ENCODE data around the gene HPS1.

Gene HPS1

DNA sequence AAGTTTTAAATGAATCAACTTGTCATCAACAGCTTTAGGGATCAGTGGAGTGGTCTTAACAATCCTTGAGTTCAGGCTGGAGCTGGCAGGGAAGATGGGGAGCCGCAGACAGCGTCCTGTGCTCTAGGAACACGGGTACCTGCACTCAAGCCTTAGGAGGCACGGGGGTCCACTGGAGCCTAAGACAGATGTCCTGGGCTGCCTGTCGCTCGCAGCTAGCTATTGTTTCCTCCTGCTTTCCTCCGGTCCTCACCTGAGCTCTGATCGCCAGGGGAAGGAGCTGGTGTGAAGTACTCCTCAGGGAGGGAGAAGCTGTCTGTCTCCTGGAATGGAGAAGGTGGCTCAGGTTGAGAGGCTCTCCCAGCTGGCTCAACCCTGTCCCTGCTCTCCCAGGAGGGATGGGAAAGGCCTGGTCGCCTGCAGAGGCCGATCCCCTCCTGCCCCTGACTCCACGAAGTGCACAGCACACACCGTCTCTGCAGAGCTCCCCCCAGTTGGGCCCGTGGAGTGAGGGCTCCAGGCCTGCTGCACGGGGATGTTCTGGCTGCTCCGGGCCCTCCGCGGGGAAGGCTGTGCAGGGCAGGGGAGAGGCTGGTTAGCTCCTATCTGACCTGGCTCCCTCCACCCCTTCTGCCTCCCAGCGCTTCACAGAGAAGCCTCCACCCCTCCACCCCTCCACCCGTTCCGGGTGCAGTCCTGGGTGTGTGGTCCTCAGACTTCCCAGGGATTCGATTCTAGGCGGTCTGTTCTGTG is 17.2 kb downstream of the HPS1 start:
- Histone ChIP-seq H3K4me3 (ENCODE audit: low read depth in 1 of 2, low read length in 2 of 2) (no peak overlapping the region), H3K4me1 (ENCODE audit: control insufficient read depth in 1 of 2, insufficient read depth in 2 of 2, low read length in 2 of 2) (no peaks in the 10 kb centered on the region), H3K9me3 (ENCODE audit: control insufficient read depth in 1 of 2, low read length in 2 of 2) (peaks cover 0 to 9% of the 10 kb centered on the region in 2 donors), H3K27ac (ENCODE audit: low read length) (no peak overlapping the region), H3K36me3 (ENCODE audit: control insufficient read depth in 1 of 2, insufficient read depth in 2 of 2, low read length in 2 of 2) (peaks cover 37 to 78% of the 10 kb centered on the region in 2 donors), H3K27me3 (ENCODE audit: low read depth, low read length) (no peaks in the 10 kb centered on the region)

DNA sequence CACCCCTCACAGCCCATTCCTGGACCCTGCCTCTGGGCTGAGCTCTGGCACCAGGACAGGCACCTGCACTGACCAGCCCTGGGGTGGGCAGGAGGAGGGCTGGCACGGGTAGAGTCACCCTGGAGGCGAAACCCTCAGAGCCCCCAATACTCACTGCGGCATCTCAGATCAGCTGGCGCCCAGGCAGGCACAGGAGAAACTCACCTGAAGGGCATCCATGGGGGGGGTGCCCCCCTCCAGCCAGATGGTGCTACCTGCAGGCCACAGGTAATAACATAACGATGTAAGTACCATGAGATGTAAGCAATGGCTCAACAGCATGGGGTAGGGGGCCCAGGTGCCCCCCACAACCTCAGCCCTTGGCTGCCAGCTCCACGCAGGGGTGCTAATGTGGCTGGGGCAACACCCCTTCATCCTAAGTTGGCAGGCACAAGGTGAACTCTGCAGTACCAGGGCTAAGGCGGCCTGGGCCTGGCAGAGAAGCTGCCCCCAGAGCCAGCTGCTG is 19.7 kb downstream of the HPS1 start:
- H3K9me3 ChIP-seq (ENCODE audit: control insufficient read depth in 1 of 2, low read length in 2 of 2), result peaks cover 0 to 1% of the 10 kb centered on the region in 2 donors
- H3K4me1 ChIP-seq (ENCODE audit: control insufficient read depth in 1 of 2, insufficient read depth in 2 of 2, low read length in 2 of 2), result no peaks in the 10 kb centered on the region
- H3K27me3 ChIP-seq (ENCODE audit: low read depth, low read length), result no peaks in the 10 kb centered on the region
- H3K36me3 ChIP-seq (ENCODE audit: control insufficient read depth in 1 of 2, insufficient read depth in 2 of 2, low read length in 2 of 2), result peaks cover 38 to 72% of the 10 kb centered on the region in 2 donors
- no peak overlapping the region for H3K4me3 ChIP-seq (ENCODE audit: low read depth in 1 of 2, low read length in 2 of 2)
- no peak overlapping the region for H3K27ac ChIP-seq (ENCODE audit: low read length)

DNA sequence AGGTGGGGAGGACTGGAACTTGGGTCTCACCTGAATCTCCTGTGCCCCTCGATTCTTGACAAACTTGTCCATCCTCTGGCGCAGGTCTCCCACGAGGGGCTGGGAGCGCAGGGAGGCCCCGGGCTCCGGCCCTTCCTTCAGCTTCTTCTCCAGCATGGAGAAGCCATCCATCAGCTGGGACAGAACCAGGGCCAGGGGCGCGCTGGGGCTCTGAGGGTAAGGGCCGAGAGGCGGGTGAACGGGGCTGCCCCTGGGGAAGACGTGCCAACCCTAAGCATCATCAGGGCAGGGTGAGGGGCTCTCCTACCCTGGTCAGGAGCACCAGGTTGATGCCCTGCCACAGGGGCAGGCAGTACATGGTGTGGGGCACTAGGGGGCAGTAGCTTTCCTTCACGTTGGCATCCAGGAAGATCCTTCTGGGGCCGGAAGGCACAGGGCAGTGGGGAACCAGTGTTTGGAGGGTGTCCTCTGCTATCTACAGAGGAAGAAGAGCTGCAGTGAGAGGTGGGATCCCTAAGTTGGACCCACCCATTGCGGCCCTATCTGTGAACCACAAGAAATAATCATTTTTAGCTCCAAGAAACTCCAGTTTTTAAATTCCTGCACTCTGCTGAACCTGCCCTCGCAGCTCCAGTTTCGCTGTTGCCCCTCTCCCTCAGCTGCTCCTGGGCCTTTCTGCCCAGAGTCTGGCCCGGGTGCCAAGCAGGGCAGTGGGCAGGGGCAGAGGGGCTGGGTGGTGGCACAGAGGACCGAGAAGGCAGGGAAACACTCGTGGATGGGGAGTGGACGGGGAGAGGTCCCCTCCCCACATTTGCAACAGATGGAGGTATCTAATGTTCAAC is 21.0 kb downstream of the HPS1 start:
- Histone ChIP-seq H3K27ac (ENCODE audit: low read length) (no peak overlapping the region), H3K9me3 (ENCODE audit: control insufficient read depth in 1 of 2, low read length in 2 of 2) (no peaks in the 10 kb centered on the region), H3K36me3 (ENCODE audit: control insufficient read depth in 1 of 2, insufficient read depth in 2 of 2, low read length in 2 of 2) (peaks cover 37 to 59% of the 10 kb centered on the region in 2 donors), H3K4me3 (ENCODE audit: low read depth in 1 of 2, low read length in 2 of 2) (no peak overlapping the region), H3K27me3 (ENCODE audit: low read depth, low read length) (no peaks in the 10 kb centered on the region), H3K4me1 (ENCODE audit: control insufficient read depth in 1 of 2, insufficient read depth in 2 of 2, low read length in 2 of 2) (no peaks in the 10 kb centered on the region)

DNA sequence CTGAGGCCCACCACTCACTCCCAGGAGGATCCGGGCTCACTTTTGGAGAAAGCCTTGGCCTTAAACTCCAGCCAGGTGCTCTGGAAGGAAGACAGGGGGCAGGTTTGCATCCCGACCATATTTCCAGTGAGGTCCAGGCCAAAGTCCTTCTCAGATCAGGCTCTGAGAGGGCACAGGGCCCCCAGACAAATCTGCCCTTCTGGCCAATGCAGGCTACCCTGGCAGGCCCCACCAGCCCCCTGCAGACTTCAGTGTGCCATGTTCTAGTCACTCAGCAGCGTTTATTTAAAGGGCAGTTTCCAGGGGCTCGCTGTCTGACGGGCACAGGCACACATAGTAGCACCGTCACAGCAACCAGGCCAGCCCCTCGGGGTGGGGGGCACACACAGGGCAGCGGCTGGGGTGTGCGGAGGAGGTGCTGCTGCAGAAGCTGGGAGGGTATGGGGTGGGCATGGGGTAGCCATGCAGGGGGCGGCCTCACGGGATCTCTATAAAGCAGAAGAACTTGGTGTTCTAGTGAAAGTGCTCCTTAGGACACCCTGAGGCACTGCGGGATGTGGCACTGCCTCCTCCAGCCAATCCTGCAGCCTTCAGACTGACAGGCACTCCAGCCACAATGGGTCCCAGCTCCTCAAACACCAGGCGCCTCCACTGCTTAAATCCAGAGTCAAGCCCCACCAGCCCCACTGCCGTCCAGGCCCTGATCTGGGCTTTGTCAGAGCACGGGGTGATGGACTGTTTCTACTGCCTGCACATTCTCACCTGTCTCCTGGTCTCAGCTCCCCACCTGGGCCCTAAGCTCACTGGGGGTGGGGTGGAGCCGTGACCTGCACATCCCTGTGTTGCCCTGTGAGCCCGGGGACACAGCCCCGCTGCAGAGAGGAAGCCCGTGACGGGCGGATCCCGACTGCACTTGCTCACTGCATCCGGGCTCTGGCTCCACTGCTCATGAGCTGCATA is 22.2 kb downstream of the HPS1 start:
- Histone ChIP-seq H3K4me1 (ENCODE audit: control insufficient read depth in 1 of 2, insufficient read depth in 2 of 2, low read length in 2 of 2) (no peaks in the 10 kb centered on the region), H3K27ac (ENCODE audit: low read length) (no peak overlapping the region), H3K9me3 (ENCODE audit: control insufficient read depth in 1 of 2, low read length in 2 of 2) (no peaks in the 10 kb centered on the region), H3K36me3 (ENCODE audit: control insufficient read depth in 1 of 2, insufficient read depth in 2 of 2, low read length in 2 of 2) (peaks cover 35 to 53% of the 10 kb centered on the region in 2 donors), H3K27me3 (ENCODE audit: low read depth, low read length) (no peaks in the 10 kb centered on the region), H3K4me3 (ENCODE audit: low read depth in 1 of 2, low read length in 2 of 2) (no peak overlapping the region)

DNA sequence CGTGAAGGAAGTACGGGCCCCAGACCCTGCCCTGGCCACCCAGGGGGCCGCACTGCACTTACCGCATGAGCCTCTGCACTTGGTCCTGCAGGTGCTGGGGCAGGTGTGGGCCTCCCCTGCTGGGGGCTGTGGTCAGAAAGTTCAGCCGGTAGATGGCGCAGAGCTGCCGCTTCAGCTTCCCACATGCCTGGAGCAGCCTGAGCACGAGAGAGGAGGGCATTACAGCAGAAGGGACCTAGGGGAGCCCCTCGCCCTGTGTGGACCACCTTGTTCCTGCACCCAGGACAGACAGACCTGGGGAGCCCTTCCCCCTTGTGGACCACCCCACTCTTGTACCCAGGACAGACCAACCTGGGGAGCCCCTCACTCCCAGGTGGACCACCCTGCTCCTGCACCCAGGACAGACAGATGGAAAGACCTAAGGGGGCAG is 23.0 kb downstream of the HPS1 start:
- Histone ChIP-seq H3K27me3 (ENCODE audit: low read depth, low read length) (no peaks in the 10 kb centered on the region), H3K4me1 (ENCODE audit: control insufficient read depth in 1 of 2, insufficient read depth in 2 of 2, low read length in 2 of 2) (no peaks in the 10 kb centered on the region), H3K36me3 (ENCODE audit: control insufficient read depth in 1 of 2, insufficient read depth in 2 of 2, low read length in 2 of 2) (peaks cover 44 to 57% of the 10 kb centered on the region in 2 donors), H3K27ac (ENCODE audit: low read length) (no peak overlapping the region), H3K4me3 (ENCODE audit: low read depth in 1 of 2, low read length in 2 of 2) (no peak overlapping the region), H3K9me3 (ENCODE audit: control insufficient read depth in 1 of 2, low read length in 2 of 2) (no peaks in the 10 kb centered on the region)

DNA sequence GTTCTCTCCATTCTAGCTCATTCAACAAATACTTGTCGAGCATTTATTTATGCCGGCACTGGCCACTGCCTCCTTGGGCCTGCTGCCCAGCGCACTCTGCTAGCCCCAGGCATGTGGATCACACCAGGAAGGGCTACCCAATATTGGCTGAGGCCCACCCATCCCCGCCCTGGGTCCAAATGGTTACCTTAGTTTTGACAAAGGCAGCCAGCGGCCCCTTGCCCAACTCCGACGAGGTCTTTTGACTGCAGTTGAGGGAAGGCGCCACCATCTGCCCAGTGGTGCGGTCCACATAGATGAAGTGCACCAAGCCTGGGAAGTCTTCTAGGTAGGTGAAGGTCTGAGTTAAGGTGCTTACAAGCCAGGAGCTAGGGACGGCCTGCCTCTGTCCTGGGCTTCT is 24.6 kb downstream of the HPS1 start:
- H3K36me3 ChIP-seq (ENCODE audit: control insufficient read depth in 1 of 2, insufficient read depth in 2 of 2, low read length in 2 of 2), result peaks cover 40 to 58% of the 10 kb centered on the region in 2 donors
- H3K27me3 ChIP-seq (ENCODE audit: low read depth, low read length), result no peaks in the 10 kb centered on the region

DNA sequence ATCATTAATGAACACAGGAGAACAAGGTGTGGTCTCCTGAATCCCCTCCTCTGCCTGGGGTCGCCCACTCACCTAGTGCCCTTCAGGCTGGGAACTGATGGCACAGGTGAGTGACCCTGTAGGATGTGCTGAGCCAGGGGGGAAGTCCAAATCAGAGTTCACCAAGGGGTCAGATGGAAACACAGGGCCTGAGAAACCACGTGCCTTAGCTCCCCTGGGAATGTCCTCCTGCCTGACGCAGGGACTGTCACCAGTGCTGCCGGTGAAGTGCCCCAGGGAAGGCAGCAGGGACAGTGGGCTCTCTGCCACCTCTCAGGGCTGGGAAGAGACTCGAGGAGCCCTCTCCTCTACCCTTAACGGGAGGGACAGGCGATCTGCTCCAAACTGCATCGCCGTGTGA is 25.9 kb downstream of the HPS1 start:
- Histone ChIP-seq H3K9me3 (ENCODE audit: control insufficient read depth in 1 of 2, low read length in 2 of 2) (no peaks in the 10 kb centered on the region), H3K4me3 (ENCODE audit: low read depth in 1 of 2, low read length in 2 of 2) (no peak overlapping the region), H3K36me3 (ENCODE audit: control insufficient read depth in 1 of 2, insufficient read depth in 2 of 2, low read length in 2 of 2) (peaks cover 44 to 61% of the 10 kb centered on the region in 2 donors), H3K27ac (ENCODE audit: low read length) (no peak overlapping the region), H3K4me1 (ENCODE audit: control insufficient read depth in 1 of 2, insufficient read depth in 2 of 2, low read length in 2 of 2) (peaks cover 0 to 3% of the 10 kb centered on the region in 2 donors), H3K27me3 (ENCODE audit: low read depth, low read length) (no peaks in the 10 kb centered on the region)

More for the DNA sequence above, 24.6 kb downstream of the HPS1 start:
- H3K27ac ChIP-seq (ENCODE audit: low read length), result no peak overlapping the region
- no peaks in the 10 kb centered on the region for H3K9me3 ChIP-seq (ENCODE audit: control insufficient read depth in 1 of 2, low read length in 2 of 2)
- H3K4me3 ChIP-seq (ENCODE audit: low read depth in 1 of 2, low read length in 2 of 2), result no peak overlapping the region
- no peaks in the 10 kb centered on the region for H3K4me1 ChIP-seq (ENCODE audit: control insufficient read depth in 1 of 2, insufficient read depth in 2 of 2, low read length in 2 of 2)

DNA sequence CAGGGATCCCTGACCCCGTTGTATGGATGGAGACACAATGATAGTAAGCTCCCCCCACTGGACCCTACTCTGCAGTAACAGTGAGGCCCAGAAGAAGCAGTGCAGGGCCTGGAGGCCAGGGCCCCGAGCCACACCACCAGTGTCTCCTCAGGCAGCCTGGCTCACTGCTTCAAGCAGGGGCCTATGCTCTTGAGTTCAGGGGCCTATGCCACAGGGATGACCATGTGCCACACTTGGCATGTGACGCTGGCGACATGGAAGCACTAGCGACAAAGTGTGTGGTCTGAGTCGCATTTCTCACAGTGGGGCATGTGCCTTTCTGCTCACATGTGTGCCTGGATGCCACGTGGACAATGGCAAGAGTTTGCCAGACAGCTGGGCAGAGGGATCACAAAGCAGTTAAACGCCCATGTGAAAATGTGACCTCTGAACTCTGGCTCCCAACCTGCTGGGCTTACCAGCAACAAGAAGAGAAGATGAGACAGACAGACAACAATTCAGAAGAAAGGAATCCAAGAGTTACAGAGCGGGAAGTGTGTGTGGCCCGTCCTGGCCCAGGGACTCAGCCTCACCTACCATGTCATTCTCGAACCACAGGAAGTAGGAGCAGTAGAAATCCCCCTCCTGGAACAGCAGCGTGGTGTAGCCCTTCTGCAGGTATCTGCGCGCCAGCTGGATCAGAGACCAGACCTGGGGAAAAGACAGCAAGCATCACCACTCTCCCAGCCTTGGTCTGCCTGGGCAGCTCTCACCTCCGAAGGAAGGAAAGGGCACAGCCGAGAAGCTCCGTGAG is 27.1 kb downstream of the HPS1 start:
- Histone ChIP-seq H3K4me1 (ENCODE audit: control insufficient read depth in 1 of 2, insufficient read depth in 2 of 2, low read length in 2 of 2) (peaks cover 0 to 14% of the 10 kb centered on the region in 2 donors), H3K36me3 (ENCODE audit: control insufficient read depth in 1 of 2, insufficient read depth in 2 of 2, low read length in 2 of 2) (peaks cover 44 to 56% of the 10 kb centered on the region in 2 donors), H3K9me3 (ENCODE audit: control insufficient read depth in 1 of 2, low read length in 2 of 2) (no peaks in the 10 kb centered on the region), H3K27ac (ENCODE audit: low read length) (no peak overlapping the region), H3K27me3 (ENCODE audit: low read depth, low read length) (no peaks in the 10 kb centered on the region), H3K4me3 (ENCODE audit: low read depth in 1 of 2, low read length in 2 of 2) (no peak overlapping the region)

DNA sequence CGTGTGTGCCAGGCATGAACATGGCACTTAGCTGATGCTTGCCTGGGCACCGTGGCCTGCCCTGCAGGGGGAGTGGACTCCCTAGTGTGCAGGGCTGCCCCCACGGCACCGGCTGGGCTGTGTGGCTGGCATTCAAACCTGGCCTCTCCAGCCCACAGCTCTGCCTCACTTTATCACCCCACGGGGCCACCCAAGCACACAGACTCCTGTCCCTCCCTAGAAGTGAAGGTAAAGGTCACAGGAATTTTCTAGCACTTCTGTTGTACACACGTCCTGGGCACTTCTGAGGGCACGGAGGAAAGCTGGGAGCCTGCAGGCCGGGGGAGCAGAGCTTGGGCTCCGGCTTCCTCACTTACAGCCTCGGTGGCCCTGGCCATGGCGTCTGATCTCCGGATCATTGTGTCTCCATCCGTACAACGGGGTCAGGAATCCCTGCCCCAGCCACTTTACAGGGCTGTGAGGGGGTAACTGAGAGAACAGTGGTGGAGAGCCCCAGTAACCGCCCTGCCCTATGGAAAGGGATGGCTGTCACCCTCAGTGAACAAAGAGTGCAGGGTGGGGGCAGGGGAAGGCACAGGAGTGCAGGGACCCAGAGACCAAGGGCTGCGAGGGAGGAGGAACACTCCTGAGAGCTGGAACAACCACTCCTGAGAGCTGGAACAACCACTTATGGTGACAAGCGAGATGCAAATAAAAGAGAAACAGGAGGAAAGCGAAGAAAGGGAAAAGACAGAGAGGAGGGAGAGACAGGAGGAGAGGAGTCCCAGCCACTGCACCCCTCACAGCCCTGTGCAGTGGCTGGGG is 27.9 kb downstream of the HPS1 start:
- H3K27ac ChIP-seq (ENCODE audit: low read length), result no peak overlapping the region
- no peaks in the 10 kb centered on the region for H3K9me3 ChIP-seq (ENCODE audit: control insufficient read depth in 1 of 2, low read length in 2 of 2)
- H3K4me3 ChIP-seq (ENCODE audit: low read depth in 1 of 2, low read length in 2 of 2), result no peak overlapping the region
- peaks cover 0 to 22% of the 10 kb centered on the region in 2 donors for H3K4me1 ChIP-seq (ENCODE audit: control insufficient read depth in 1 of 2, insufficient read depth in 2 of 2, low read length in 2 of 2)
- peaks cover 41 to 49% of the 10 kb centered on the region in 2 donors for H3K36me3 ChIP-seq (ENCODE audit: control insufficient read depth in 1 of 2, insufficient read depth in 2 of 2, low read length in 2 of 2)
- no peaks in the 10 kb centered on the region for H3K27me3 ChIP-seq (ENCODE audit: low read depth, low read length)
